Spleen (tissue), 11 donors: Measurements from ENCODE around the gene OAT. TPM values are rescaled to one million over a fixed set of nuclear protein-coding genes. Genes with fewer than 3 reads are reported as not detected.

Experiments used
- DNase-seq: peaks from one replicate; pipeline ENCODE4 v3.0.0-alpha.2; 2020
- H3K27ac ChIP-seq, 8 donors: fragments of 200-600 bp; sonication (generic) in 7 of 8; 1 replicate in 4 of 8; 2 replicates in 4 of 8; pipeline versions ENCODE4 v1.5.0 to v1.8.0; 2016 to 2021; ENCODE audit warnings: inconsistent platforms in 4 of 8, mild to moderate bottlenecking in 4 of 8, moderate library complexity in 1 of 8
- H3K27me3 ChIP-seq, 7 donors: fragments of 200-600 bp; sonication (generic) in 6 of 7; replicated peaks in 1 of 7; 1 replicate in 4 of 7; 2 replicates in 3 of 7; pipeline versions ENCODE4 v1.5.0 to v1.8.0; 2016 to 2021; ENCODE audit warnings: inconsistent platforms in 3 of 7, mild to moderate bottlenecking in 1 of 7
- H3K36me3 ChIP-seq, 6 donors: fragments of 200-600 bp; sonication (generic) in 5 of 6; 1 replicate in 4 of 6; 2 replicates in 2 of 6; pipeline versions ENCODE4 v1.5.0 to v1.8.0; 2016 to 2021; ENCODE audit warnings: inconsistent platforms in 2 of 6
- H3K4me1 ChIP-seq, 6 donors: fragments of 200-600 bp; sonication (generic) in 5 of 6; 1 replicate in 3 of 6; 2 replicates in 3 of 6; pipeline versions ENCODE4 v1.5.0 to v1.8.0; 2016 to 2021; ENCODE audit warnings: inconsistent platforms in 3 of 6
- H3K4me3 ChIP-seq, 8 donors: fragments of 200-600 bp; sonication (generic) in 7 of 8; 1 replicate in 4 of 8; 2 replicates in 4 of 8; pipeline versions ENCODE4 v1.5.0 to v1.8.0; 2016 to 2021; ENCODE audit warnings: inconsistent platforms in 4 of 8, mild to moderate bottlenecking in 4 of 8, moderate library complexity in 2 of 8
- H3K9me3 ChIP-seq, 8 donors: fragments of 200-600 bp; sonication (generic) in 7 of 8; 1 replicate in 4 of 8; 2 replicates in 4 of 8; pipeline versions ENCODE4 v1.5.0 to v1.8.0; 2016 to 2021; ENCODE audit warnings: inconsistent platforms in 4 of 8
- CTCF ChIP-seq, 11 experiments: fragments of 200-600 bp in 7 of 11; fragments of 450-650 bp in 4 of 11; sonication (generic) in 4 of 11; IDR thresholded peaks in 8 of 11; conservative IDR thresholded peaks in 3 of 11; 1 replicate in 7 of 11; 2 replicates in 4 of 11; pipeline versions ENCODE4 v1.4.0 to v1.8.0; 2016 to 2021; ENCODE audit warnings: antibody characterized with exemption in 11 of 11, inconsistent platforms in 4 of 11, mild to moderate bottlenecking in 1 of 11
- POLR2A ChIP-seq, 3 donors: fragments of 450-650 bp; IDR thresholded peaks; one replicate each; pipeline ENCODE4 v1.5.1; 2017; ENCODE audit warnings: antibody characterized with exemption in 3 of 3, mild to moderate bottlenecking in 1 of 3
- POLR2AphosphoS5 ChIP-seq, 3 donors: sonication (generic); formaldehyde crosslinking; IDR thresholded peaks; one replicate each; pipeline ENCODE4 v1.5.1; 2017; ENCODE audit warnings: antibody characterized with exemption in 3 of 3
- WGBS, 5 donors: extraction: QIAGEN DNeasy Blood & Tissue Kit in 3 of 5; methylation state at CpG; one replicate each; pipeline versions ENCODE4 v1.1.5 to v1.1.7; 2013 to 2018; 5-methylcytosine and 5-hydroxymethylcytosine counted together
- intact Hi-C: fragments of 100-400 bp; cut with DNase I; formaldehyde crosslinking; loops from one replicate; pipeline ENCODE4 v1.15.0; 2023; ENCODE audit warnings: low total_unique reads
- polyA plus RNA-seq, 3 donors: library from polyadenylated mRNA; stranded (reverse); fragments of 200-250 nt; gene quantifications; one replicate each; pipeline ENCODE4 v1.2.1, GENCODE V29; 2013
- total RNA-seq, 7 donors: library from RNA; depleted of rRNA in 3 of 7; stranded (reverse); fragments of >200 nt in 3 of 7; fragmentation: NEBNext Ultra II Directional in 4 of 7; extraction: Animal tissue kit (Norgen Biotek cat#: 25700) in 4 of 7; gene quantifications; one replicate each; pipeline versions ENCODE4 v1.1.0 to v1.2.1, GENCODE V29; 2016 to 2021
- donor health status: healthy with polysubstance abuse.
- donor health status: DM: no; HTN: no; CAD: no; lungs with moderate emphysema.
- donor health status: DM: no; HTN: no; CAD: no.
- donor health status: Bipolar disorder and iron deficiency.
- donor health status: healthy.
- donor health status: DM: no; HTN: no; CAD: no.
- donor health status: DM: yes; HTN: yes; CAD: no.

OAT gene
- total and polyA plus RNA-seq, 10 donors: 22.1 to 63.0 (median 47.0) TPM

- Histone ChIP-seq H3K27me3 (peaks cover 0 to 56% (median 7%) of the 10 kb centered on the region in 7 donors), H3K27ac (no peak overlapping the region), H3K4me3 (no peak overlapping the region), H3K4me1 (no peaks in the 10 kb centered on the region), H3K36me3 (no peaks in the 10 kb centered on the region), H3K9me3 (no peaks in the 10 kb centered on the region)
- intact Hi-C loops: no loop called here
- WGBS, 5 donors: 75 to 82% (median 78%) methylated on average over 10 of the region's 10 CpGs
- no peak for TF ChIP-seq CTCF (IDR thresholded peaks at IDR 0.05 in 8 of 11, conservative IDR thresholded peaks at IDR 0.05 in 3 of 11)
- TF ChIP-seq POLR2AphosphoS5 (IDR thresholded peaks at IDR 0.05): no peak
- no peak for TF ChIP-seq POLR2A (IDR thresholded peaks at IDR 0.05)
- no peak for DNase-seq
Measured at GRCh38 chr10:124379609-124380193, 39.0 kb downstream of the OAT start.

- TF ChIP-seq POLR2AphosphoS5 (IDR thresholded peaks at IDR 0.05): no peak
- TF ChIP-seq CTCF (IDR thresholded peaks at IDR 0.05 in 8 of 11, conservative IDR thresholded peaks at IDR 0.05 in 3 of 11): no peak
- TF ChIP-seq POLR2A (IDR thresholded peaks at IDR 0.05): no peak
- no peak overlapping the region for H3K4me3 ChIP-seq
- H3K4me1 ChIP-seq: no peaks in the 10 kb centered on the region
- no peak overlapping the region for H3K27ac ChIP-seq
- peaks cover 0 to 49% (median 7%) of the 10 kb centered on the region in 7 donors for H3K27me3 ChIP-seq
- intact Hi-C loops: no loop called here
- no peaks in the 10 kb centered on the region for H3K9me3 ChIP-seq
- no peak for DNase-seq
- 80 to 91% (median 87%) methylated on average over 13 to 16 of the region's 16 CpGs for WGBS, 5 donors
- H3K36me3 ChIP-seq: no peaks in the 10 kb centered on the region
Measured at GRCh38 chr10:124378881-124379471, 39.7 kb downstream of the OAT start.

- H3K4me3 ChIP-seq: no peak overlapping the region
- no peaks in the 10 kb centered on the region for H3K9me3 ChIP-seq
- no peak overlapping the region for H3K27ac ChIP-seq
- H3K36me3 ChIP-seq: no peaks in the 10 kb centered on the region
- WGBS, 5 donors: 79 to 88% (median 83%) methylated on average over 7 of the region's 7 CpGs
- peaks cover 0 to 47% (median 7%) of the 10 kb centered on the region in 7 donors for H3K27me3 ChIP-seq
- H3K4me1 ChIP-seq: no peaks in the 10 kb centered on the region
- no peak for DNase-seq
- TF ChIP-seq POLR2A (IDR thresholded peaks at IDR 0.05) (no peak), CTCF (IDR thresholded peaks at IDR 0.05 in 8 of 11, conservative IDR thresholded peaks at IDR 0.05 in 3 of 11) (no peak), POLR2AphosphoS5 (IDR thresholded peaks at IDR 0.05) (no peak)
- intact Hi-C loops: no loop called here
Measured at GRCh38 chr10:124378271-124378670, 40.5 kb downstream of the OAT start.

- H3K9me3 ChIP-seq: no peaks in the 10 kb centered on the region
- H3K4me1 ChIP-seq: no peaks in the 10 kb centered on the region
- H3K4me3 ChIP-seq: no peak overlapping the region
- WGBS, 5 donors: 88 to 95% (median 90%) methylated on average over 8 of the region's 8 CpGs
- H3K36me3 ChIP-seq: no peaks in the 10 kb centered on the region
- intact Hi-C loops: no loop called here
- TF ChIP-seq POLR2A (IDR thresholded peaks at IDR 0.05) (no peak), CTCF (IDR thresholded peaks at IDR 0.05 in 8 of 11, conservative IDR thresholded peaks at IDR 0.05 in 3 of 11) (no peak), POLR2AphosphoS5 (IDR thresholded peaks at IDR 0.05) (no peak)
- H3K27ac ChIP-seq: no peak overlapping the region
- peaks cover 0 to 39% (median 7%) of the 10 kb centered on the region in 7 donors for H3K27me3 ChIP-seq
- DNase-seq: no peak
Measured at GRCh38 chr10:124377101-124377500, 41.6 kb downstream of the OAT start.
